GM10266 (cell line): ENCODE results near the gene WIZ.
A peak's percentile ranks its signal among the peaks of the same experiment; 100 is the strongest.

ENCODE experiments used
- DNase-seq: peaks from one replicate; pipeline ENCODE4 v3.0.0; 2012; ENCODE audit errors: extremely low spot score
- CTCF ChIP-seq: IDR thresholded peaks from 2 replicates; pipeline ENCODE4 v1.5.1; 2012; ENCODE audit warnings: mild to moderate bottlenecking, low read depth; ENCODE audit not compliant: control insufficient read depth, insufficient read depth; ENCODE audit errors: missing control alignments

The WIZ gene

GRCh38 chr19:15373644-15374043 lies 76.1 kb downstream of the WIZ start:
- TF ChIP-seq CTCF = no peak

GRCh38 chr19:15372891-15373301 lies 76.9 kb downstream of the WIZ start:
- TF ChIP-seq CTCF = no peak
- peak; percentile 3 for DNase-seq

More at GRCh38 chr19:15373644-15374043, 76.1 kb downstream of the WIZ start:
- no peak for DNase-seq

- no peak for TF ChIP-seq CTCF
- peak; percentile 4 for DNase-seq
Observed at GRCh38 chr19:15372470-15372869, 77.3 kb downstream of the WIZ start.

- TF ChIP-seq CTCF = no peak
Observed at GRCh38 chr19:15371786-15372380, 77.9 kb downstream of the WIZ start.

GRCh38 chr19:15371119-15371518 lies 78.6 kb downstream of the WIZ start:
- no peak for TF ChIP-seq CTCF
- peak; percentile 15 for DNase-seq

More at GRCh38 chr19:15371786-15372380, 77.9 kb downstream of the WIZ start:
- DNase-seq = peak; percentile 10
